HepG2 (cell line): ENCODE results near the gene ZFYVE28. TPM values are rescaled to one million over a fixed set of nuclear protein-coding genes. Genes with fewer than 3 reads are reported as not detected.

ENCODE experiments used
- ATAC-seq: fragments of 200-7000 bp; cut with Tn5 transposase; 3 replicates; pipeline ENCODE4 v1.9.1; 2020; ENCODE audit warnings: mild to moderate bottlenecking, moderate library complexity
- BruUV-seq: library from RNA; stranded (reverse); fragments of 400-500 nt; replicated peaks from 2 replicates; lab custom pipeline; 2021; lab: Mats Ljungman, UMichigan
- CTCF ChIA-PET: fragments of 300-600 bp; formaldehyde crosslinking; extraction: SDS; loops from one replicate; lab custom pipeline; 2021; ENCODE audit warnings: low total read pairs, inconsistent platforms, low intra/inter-chr PET ratio; lab: Yijun Ruan, JAX
- POLR2A ChIA-PET: fragments of 350-600 bp; sonication (Branson Sonifier 250); formaldehyde crosslinking; loops from one replicate; lab custom pipeline; 2020; ENCODE audit warnings: antibody characterized with exemption, inconsistent platforms; lab: Yijun Ruan, JAX
- DNase-seq: peaks from one replicate; pipeline ENCODE4 v3.0.0-alpha.2; 2015; ENCODE audit warnings: low spot score
- FAIRE-seq: peaks from 3 replicates; lab custom pipeline; 2011; peaks lifted over from hg19 to GRCh38; lab: Jason Lieb, UNC
- H2AFZ ChIP-seq: one replicate; pipeline ENCODE4 v1.6.1; 2011; ENCODE audit warnings: low read length, inconsistent platforms
- H3K27ac ChIP-seq: fragments of 300-600 bp; 3 replicates; pipeline ENCODE4 v1.8.0; 2011; ENCODE audit warnings: mixed run types, mild to moderate bottlenecking, mixed read lengths, low read length, inconsistent platforms; ENCODE audit not compliant: insufficient read depth; ENCODE audit errors: extremely low read length
- H3K27me3 ChIP-seq, 2 experiments: fragments of 200-600 bp in 1 of 2; 2 replicates in 1 of 2; 3 replicates in 1 of 2; pipeline versions ENCODE4 v1.6.0 to v1.8.0; 2011; ENCODE audit warnings: low read length in 2 of 2, mild to moderate bottlenecking in 2 of 2, moderate library complexity in 2 of 2, inconsistent platforms in 1 of 2; ENCODE audit not compliant: insufficient read depth in 2 of 2, control insufficient read depth in 1 of 2
- H3K36me3 ChIP-seq, 2 experiments: fragments of 200-600 bp in 1 of 2; replicated peaks in 1 of 2; 2 replicates in 1 of 2; 3 replicates in 1 of 2; pipeline versions ENCODE4 v1.5.1 to v1.8.0; 2011; ENCODE audit warnings: low read length in 2 of 2, inconsistent platforms in 1 of 2; ENCODE audit not compliant: insufficient read depth in 2 of 2, control insufficient read depth in 1 of 2
- H3K4me1 ChIP-seq: 2 replicates; pipeline ENCODE4 v1.5.1; 2012; ENCODE audit warnings: low read length, inconsistent platforms; ENCODE audit not compliant: insufficient read depth
- H3K4me2 ChIP-seq: 2 replicates; pipeline ENCODE4 v1.6.0; 2011; ENCODE audit warnings: low read depth, low read length, inconsistent platforms
- H3K4me3 ChIP-seq, 3 experiments: fragments of 200-600 bp in 1 of 3; sonication (generic), shearing (Covaris generic) in 1 of 3; replicated peaks in 1 of 3; 2 replicates each; pipeline ENCODE4 v1.5.1; 2011 to 2016; ENCODE audit warnings: low read length in 3 of 3, inconsistent platforms in 2 of 3, low read depth in 2 of 3, mild to moderate bottlenecking in 2 of 3, control low read depth in 1 of 3, mixed read lengths in 1 of 3; ENCODE audit not compliant: insufficient read depth in 1 of 3
- H3K79me2 ChIP-seq: one replicate; pipeline ENCODE4 v1.6.1; 2011; ENCODE audit warnings: low read length, inconsistent platforms; ENCODE audit not compliant: insufficient read depth
- H3K9ac ChIP-seq: 2 replicates; pipeline ENCODE4 v1.6.0; 2011; ENCODE audit warnings: mild to moderate bottlenecking, low read depth, low read length, inconsistent platforms; ENCODE audit not compliant: insufficient read depth
- H3K9me3 ChIP-seq: 2 replicates; pipeline ENCODE4 v1.5.1; 2012; ENCODE audit warnings: mild to moderate bottlenecking, low read length
- H4K20me1 ChIP-seq: 2 replicates; pipeline ENCODE4 v1.6.0; 2011; ENCODE audit warnings: inconsistent platforms, mild to moderate bottlenecking, low read length, moderate library complexity; ENCODE audit not compliant: insufficient read depth
- GFI1 ChIP-seq: sonication (generic); formaldehyde crosslinking; IDR thresholded peaks from 2 replicates; pipeline ENCODE4 v1.5.0; 2020; ENCODE audit warnings: missing genetic modification reagents, mild to moderate bottlenecking, borderline replicate concordance
- MEIS2 ChIP-seq: sonication (generic); formaldehyde crosslinking; IDR thresholded peaks from 2 replicates; pipeline ENCODE4 v1.9.0; 2021; ENCODE audit warnings: mild to moderate bottlenecking, missing genetic modification reagents
- ZBED4 ChIP-seq: sonication (generic); formaldehyde crosslinking; IDR thresholded peaks from 2 replicates; pipeline ENCODE4 v1.4.0; 2020; ENCODE audit warnings: missing genetic modification reagents, borderline replicate concordance
- ZBTB37 ChIP-seq: sonication (generic); formaldehyde crosslinking; IDR thresholded peaks from 2 replicates; pipeline ENCODE4 v1.4.0; 2020; ENCODE audit warnings: mild to moderate bottlenecking, missing genetic modification reagents
- WGBS: methylation state at CpG from one replicate; pipeline ENCODE4 v1.1.6; 2017; ENCODE audit warnings: low lambda C conversion rate; 5-methylcytosine and 5-hydroxymethylcytosine counted together
- in situ Hi-C: cut with HindIII; loops from 2 replicates; pipeline ENCODE4 v1.10.0; 2017; ENCODE audit warnings: low pct_unique_long_range_greater_than_20kb; ENCODE audit not compliant: extremely low pct_ligation_motif_present
- intact Hi-C: fragments of 100-400 bp; cut with micrococcal nuclease; formaldehyde crosslinking; loops from one replicate; pipeline ENCODE4 v1.10.0; 2022; ENCODE audit not compliant: unreplicated experiment
- polyA plus RNA-seq, 8 experiments: library from polyadenylated mRNA; depleted of rRNA in 3 of 8; stranded (reverse) in 7 of 8; unstranded in 1 of 8; fragments of >200 nt; fragmentation: Illumina TruSeq in 4 of 8; extraction: Trizol in 4 of 8; gene quantifications; 2 replicates each; pipeline versions ENCODE4 v1.2.1 to v1.2.3, GENCODE V29; 2011 to 2016; ENCODE audit warnings: low read depth in 4 of 8, missing spikeins in 1 of 8, mixed read lengths in 1 of 8; ENCODE audit not compliant: insufficient read depth in 1 of 8
- total RNA-seq, 5 experiments: library from RNA; depleted of rRNA; stranded (reverse); fragments of >200 nt; fragmentation: Illumina TruSeq; extraction: Trizol; gene quantifications; 2 replicates each; pipeline ENCODE4 v1.2.3, GENCODE V29; 2016; ENCODE audit warnings: low read depth in 1 of 5

ZFYVE28 gene
- total and polyA plus RNA-seq, 2 of the 13 experiments (the other 11 are each of a cell fraction or from before 2014, with no cell fraction given), result 0.12 to 0.22 TPM

GRCh38 chr4:2413821-2414610, 4.4 kb downstream of the ZFYVE28 start:
- peaks cover 39% of the 10 kb centered on the region for H3K4me1 ChIP-seq
- H3K9me3 ChIP-seq, result no peaks in the 10 kb centered on the region

More at GRCh38 chr4:2413821-2414610, 4.4 kb downstream of the ZFYVE28 start:
- no peak for TF ChIP-seq ZBTB37 (CRISPR knock-in tag)
- no peak for TF ChIP-seq ZBED4 (CRISPR knock-in tag)
- TF ChIP-seq GFI1 (CRISPR knock-in tag), result no peak
- no peak for TF ChIP-seq MEIS2
- FAIRE-seq (no peak), ATAC-seq (no peak), DNase-seq (no peak)
- H4K20me1 ChIP-seq, result no peaks in the 10 kb centered on the region
- no peaks in the 10 kb centered on the region for H3K79me2 ChIP-seq
- POLR2A ChIA-PET, result interaction anchor here (0.5 kb wide), 1 partner anchor 43 kb away, joined by 3 read pairs; no protein-coding TSS in a partner anchor
- no peak overlapping the region for H3K27ac ChIP-seq
- no peak overlapping the region for H3K9ac ChIP-seq
- intact Hi-C loops (no loop called here), in situ Hi-C loops (no loop called here)
- H3K27me3 ChIP-seq, result peaks cover 17 to 62% of the 10 kb centered on the region in 2 experiments
- BruUV-seq, result no TSS peak
- CTCF ChIA-PET, result interaction anchor here (1.2 kb wide), 1 partner anchor 28 kb away, joined by 7 read pairs; no protein-coding TSS in a partner anchor
- 10% methylated on average over 3 of the region's 14 CpGs for WGBS
- peak overlapping the region; percentile 75; the same call in 1 of the 2 replicates for H3K4me2 ChIP-seq
- no peak overlapping the region for H2AFZ ChIP-seq
- H3K4me3 ChIP-seq, result peak overlapping the region in 1 of 3 experiments; percentile 64; a peak in 1 of 6 replicates
- no peaks in the 10 kb centered on the region for H3K36me3 ChIP-seq
